HG03571 (cell line): ENCODE results near the gene PHC2.

ENCODE experiments used
- ATAC-seq: cut with Tn5 transposase; IDR thresholded peaks from one replicate; pipeline ENCODE4 v1.9.1; 2021; ENCODE audit not compliant: unreplicated experiment

The PHC2 gene

GRCh38 chr1:33455539-33456501 is 24.9 kb upstream of the PHC2 start:
- ATAC-seq: no peak

- ATAC-seq: no peak
Measured at GRCh38 chr1:33454646-33455282, 23.9 kb upstream of the PHC2 start.

GRCh38 chr1:33446590-33446989 is 15.7 kb upstream of the PHC2 start:
- ATAC-seq: no peak

GRCh38 chr1:33445108-33445507 is 14.2 kb upstream of the PHC2 start:
- no peak for ATAC-seq

GRCh38 chr1:33443705-33444180 is 12.8 kb upstream of the PHC2 start:
- no peak for ATAC-seq

GRCh38 chr1:33443080-33443704 is 12.3 kb upstream of the PHC2 start:
- no peak for ATAC-seq

- ATAC-seq: no peak
Measured at GRCh38 chr1:33442141-33442540, 11.2 kb upstream of the PHC2 start.

GRCh38 chr1:33441088-33441745 is 10.3 kb upstream of the PHC2 start:
- no peak for ATAC-seq

- no peak for ATAC-seq
Measured at GRCh38 chr1:33439662-33440061, 8.8 kb upstream of the PHC2 start.

GRCh38 chr1:33438364-33439160 is 7.7 kb upstream of the PHC2 start:
- ATAC-seq: no peak

- ATAC-seq: no peak
Measured at GRCh38 chr1:33436557-33437285, 5.8 kb upstream of the PHC2 start.

GRCh38 chr1:33435096-33435820 is 4.4 kb upstream of the PHC2 start:
- no peak for ATAC-seq

GRCh38 chr1:33434363-33434750 is 3.5 kb upstream of the PHC2 start:
- no peak for ATAC-seq

GRCh38 chr1:33433509-33434362 is 2.8 kb upstream of the PHC2 start:
- ATAC-seq: no peak

- no peak for ATAC-seq
Measured at GRCh38 chr1:33429856-33430691, 821 bp downstream of the PHC2 start.

GRCh38 chr1:33429332-33429731 is 1.6 kb downstream of the PHC2 start:
- no peak for ATAC-seq

- no peak for ATAC-seq
Measured at GRCh38 chr1:33428661-33429060, 2.2 kb downstream of the PHC2 start.
